ENCODE measurements around the gene C5orf63. TPM values are rescaled to one million over a fixed set of nuclear protein-coding genes. Genes with fewer than 3 reads are reported as not detected.

The C5orf63 gene
- total RNA-seq, 2 experiments from 2014 or later: 8.8 to 11.6 TPM

- DNase-seq (no peak), ATAC-seq (ENCODE audit: low read depth) (no peak)
- H3K4me3 Mint-ChIP-seq: no peak overlapping the region
- no peaks in the 10 kb centered on the region for H3K36me3 Mint-ChIP-seq
- H3K9me3 Mint-ChIP-seq: no peaks in the 10 kb centered on the region
- H3K27me3 Mint-ChIP-seq: peaks cover 2% of the 10 kb centered on the region
- H3K27ac Mint-ChIP-seq: no peak overlapping the region
- peaks cover 5% of the 10 kb centered on the region for H3K4me1 Mint-ChIP-seq
- POLR2A ChIA-PET: no interaction called here
These were observed 13.3 kb upstream of the C5orf63 start for GRCh38 chr5:127086589-127086988.

- Mint-ChIP-seq H3K4me3 (no peak overlapping the region), H3K9me3 (no peaks in the 10 kb centered on the region), H3K27me3 (peaks cover 2% of the 10 kb centered on the region), H3K36me3 (no peaks in the 10 kb centered on the region), H3K4me1 (peaks cover 5% of the 10 kb centered on the region), H3K27ac (no peak overlapping the region)
- ATAC-seq (ENCODE audit: low read depth) (no peak), DNase-seq (no peak)
- POLR2A ChIA-PET: no interaction called here
These were observed 12.5 kb upstream of the C5orf63 start for GRCh38 chr5:127085796-127086195.

GRCh38 chr5:127085371-127085770, 12.1 kb upstream of the C5orf63 start:
- Mint-ChIP-seq H3K4me3 (no peak overlapping the region), H3K27me3 (peaks cover 3% of the 10 kb centered on the region), H3K9me3 (no peaks in the 10 kb centered on the region), H3K27ac (no peak overlapping the region), H3K36me3 (no peaks in the 10 kb centered on the region), H3K4me1 (peaks cover 5% of the 10 kb centered on the region)
- POLR2A ChIA-PET: no interaction called here
- no peak for DNase-seq
- no peak for ATAC-seq (ENCODE audit: low read depth)

GRCh38 chr5:127084656-127085055, 11.4 kb upstream of the C5orf63 start:
- Mint-ChIP-seq H3K4me3 (no peak overlapping the region), H3K27me3 (peaks cover 3% of the 10 kb centered on the region), H3K9me3 (no peaks in the 10 kb centered on the region), H3K36me3 (no peaks in the 10 kb centered on the region), H3K27ac (no peak overlapping the region), H3K4me1 (peaks cover 5% of the 10 kb centered on the region)
- DNase-seq (no peak), ATAC-seq (ENCODE audit: low read depth) (no peak)
- POLR2A ChIA-PET: no interaction called here

- Mint-ChIP-seq H3K27me3 (peaks cover 3% of the 10 kb centered on the region), H3K36me3 (no peaks in the 10 kb centered on the region), H3K9me3 (no peaks in the 10 kb centered on the region), H3K27ac (no peak overlapping the region), H3K4me1 (no peaks in the 10 kb centered on the region), H3K4me3 (no peak overlapping the region)
- POLR2A ChIA-PET: no interaction called here
- DNase-seq (no peak), ATAC-seq (ENCODE audit: low read depth) (no peak)
These were observed 10.4 kb upstream of the C5orf63 start for GRCh38 chr5:127083711-127084110.

GRCh38 chr5:127079994-127080491, 6.7 kb upstream of the C5orf63 start:
- DNase-seq: no peak
- H3K27me3 Mint-ChIP-seq: peaks cover 3% of the 10 kb centered on the region
- no peak overlapping the region for H3K4me3 Mint-ChIP-seq
- POLR2A ChIA-PET: no interaction called here
- ATAC-seq (ENCODE audit: low read depth): no peak
- H3K36me3 Mint-ChIP-seq: no peaks in the 10 kb centered on the region
- no peaks in the 10 kb centered on the region for H3K4me1 Mint-ChIP-seq
- no peaks in the 10 kb centered on the region for H3K9me3 Mint-ChIP-seq
- H3K27ac Mint-ChIP-seq: no peak overlapping the region

GRCh38 chr5:127077366-127077765, 4.1 kb upstream of the C5orf63 start:
- DNase-seq (no peak), ATAC-seq (ENCODE audit: low read depth) (no peak)
- peaks cover 2% of the 10 kb centered on the region for H3K27me3 Mint-ChIP-seq
- H3K27ac Mint-ChIP-seq: no peak overlapping the region
- H3K9me3 Mint-ChIP-seq: no peaks in the 10 kb centered on the region
- peaks cover 8% of the 10 kb centered on the region for H3K4me1 Mint-ChIP-seq
- POLR2A ChIA-PET: no interaction called here
- H3K36me3 Mint-ChIP-seq: no peaks in the 10 kb centered on the region
- H3K4me3 Mint-ChIP-seq: no peak overlapping the region

- Mint-ChIP-seq H3K36me3 (no peaks in the 10 kb centered on the region), H3K27ac (no peak overlapping the region), H3K4me3 (no peak overlapping the region), H3K9me3 (no peaks in the 10 kb centered on the region), H3K27me3 (peaks cover 2% of the 10 kb centered on the region), H3K4me1 (peaks cover 10% of the 10 kb centered on the region)
- ATAC-seq (ENCODE audit: low read depth): no peak
- no peak for DNase-seq
- POLR2A ChIA-PET: no interaction called here
These were observed 3.2 kb upstream of the C5orf63 start for GRCh38 chr5:127076315-127077129.

- ATAC-seq (ENCODE audit: low read depth): no peak
- no peak for DNase-seq
- no peak overlapping the region for H3K4me3 Mint-ChIP-seq
- no peaks in the 10 kb centered on the region for H3K9me3 Mint-ChIP-seq
- H3K36me3 Mint-ChIP-seq: peaks cover 9% of the 10 kb centered on the region
- H3K27me3 Mint-ChIP-seq: no peaks in the 10 kb centered on the region
- H3K4me1 Mint-ChIP-seq: peaks cover 10% of the 10 kb centered on the region
- POLR2A ChIA-PET: no interaction called here
- H3K27ac Mint-ChIP-seq: no peak overlapping the region
These were observed 1.2 kb upstream of the C5orf63 start for GRCh38 chr5:127074466-127074865.

GRCh38 chr5:127070243-127070642, 3.1 kb downstream of the C5orf63 start:
- POLR2A ChIA-PET: no interaction called here
- Mint-ChIP-seq H3K4me3 (no peak overlapping the region), H3K4me1 (peaks cover 11% of the 10 kb centered on the region), H3K27me3 (no peaks in the 10 kb centered on the region), H3K27ac (no peak overlapping the region), H3K9me3 (no peaks in the 10 kb centered on the region), H3K36me3 (peaks cover 22% of the 10 kb centered on the region)
- DNase-seq (no peak), ATAC-seq (ENCODE audit: low read depth) (no peak)

GRCh38 chr5:127068493-127069214, 4.6 kb downstream of the C5orf63 start:
- no peaks in the 10 kb centered on the region for H3K27me3 Mint-ChIP-seq
- H3K36me3 Mint-ChIP-seq: peaks cover 22% of the 10 kb centered on the region
- DNase-seq: no peak
- H3K4me1 Mint-ChIP-seq: peaks cover 9% of the 10 kb centered on the region
- no peak overlapping the region for H3K4me3 Mint-ChIP-seq
- POLR2A ChIA-PET: no interaction called here
- H3K27ac Mint-ChIP-seq: no peak overlapping the region
- no peak for ATAC-seq (ENCODE audit: low read depth)
- H3K9me3 Mint-ChIP-seq: no peaks in the 10 kb centered on the region

- POLR2A ChIA-PET: no interaction called here
- peaks cover 1% of the 10 kb centered on the region for H3K4me1 Mint-ChIP-seq
- peaks cover 25% of the 10 kb centered on the region for H3K36me3 Mint-ChIP-seq
- no peak overlapping the region for H3K27ac Mint-ChIP-seq
- no peak overlapping the region for H3K4me3 Mint-ChIP-seq
- DNase-seq: no peak
- no peaks in the 10 kb centered on the region for H3K27me3 Mint-ChIP-seq
- H3K9me3 Mint-ChIP-seq: no peaks in the 10 kb centered on the region
- ATAC-seq (ENCODE audit: low read depth): no peak
These were observed 6.6 kb downstream of the C5orf63 start for GRCh38 chr5:127066721-127067120.

GRCh38 chr5:127064253-127064840, 9.0 kb downstream of the C5orf63 start:
- H3K4me3 Mint-ChIP-seq: no peak overlapping the region
- ATAC-seq (ENCODE audit: low read depth) (no peak), DNase-seq (no peak)
- H3K9me3 Mint-ChIP-seq: no peaks in the 10 kb centered on the region
- H3K27ac Mint-ChIP-seq: no peak overlapping the region
- no peaks in the 10 kb centered on the region for H3K27me3 Mint-ChIP-seq
- POLR2A ChIA-PET: interaction anchor here (0.7 to 1.7 kb wide), 2 partner anchors 8 to 9 kb away, joined by 5 to 6 read pairs; partner anchors contain the start of gene C5orf63
- peaks cover 3% of the 10 kb centered on the region for H3K4me1 Mint-ChIP-seq
- H3K36me3 Mint-ChIP-seq: peaks cover 17% of the 10 kb centered on the region
